T-helper 17 cell (primary cell): ENCODE data around the gene SEC24D. TPM values are rescaled to one million over a fixed set of nuclear protein-coding genes. Genes with fewer than 3 reads are reported as not detected.

Experiments
- ATAC-seq: fragments of 150-1000 bp; cut with Tn5 transposase; 2 replicates; pipeline ENCODE4 v1.10.0; 2021; ENCODE audit warnings: mild to moderate bottlenecking, moderate library complexity
- DNase-seq, 3 donors: peaks; one replicate each; pipeline versions ENCODE4 v3.0.0 to v3.0.0-alpha.2; 2020 to 2021
- H3K9me3 ChIP-seq: one replicate; pipeline ENCODE4 v1.7.0; 2013; ENCODE audit warnings: low read length, mild to moderate bottlenecking; ENCODE audit not compliant: control insufficient read depth, poor library complexity, severe bottlenecking
- H3K27ac Mint-ChIP-seq: one replicate; pipeline ENCODE4 v1.8.0; 2022; ENCODE audit warnings: mild to moderate bottlenecking, moderate library complexity, mixed read lengths
- H3K27me3 Mint-ChIP-seq: one replicate; pipeline ENCODE4 v1.8.0; 2022; ENCODE audit warnings: mixed read lengths
- H3K36me3 Mint-ChIP-seq: one replicate; pipeline ENCODE4 v1.8.0; 2022; ENCODE audit warnings: low read depth, mixed read lengths
- H3K4me1 Mint-ChIP-seq: one replicate; pipeline ENCODE4 v1.8.0; 2022; ENCODE audit warnings: mild to moderate bottlenecking, mixed read lengths
- H3K4me3 Mint-ChIP-seq: one replicate; pipeline ENCODE4 v1.8.0; 2022; ENCODE audit warnings: mild to moderate bottlenecking, moderate library complexity, mixed read lengths
- total RNA-seq, 4 donors: library from RNA in 2 of 4; stranded (reverse) in 2 of 4; gene quantifications; one replicate each; pipeline ENCODE4 v1.2.3 and lab custom pipeline; 2022 to 2026

Gene SEC24D
- total RNA-seq, 2 donors from 2014 or later, result 30.9 to 31.2 TPM

DNA sequence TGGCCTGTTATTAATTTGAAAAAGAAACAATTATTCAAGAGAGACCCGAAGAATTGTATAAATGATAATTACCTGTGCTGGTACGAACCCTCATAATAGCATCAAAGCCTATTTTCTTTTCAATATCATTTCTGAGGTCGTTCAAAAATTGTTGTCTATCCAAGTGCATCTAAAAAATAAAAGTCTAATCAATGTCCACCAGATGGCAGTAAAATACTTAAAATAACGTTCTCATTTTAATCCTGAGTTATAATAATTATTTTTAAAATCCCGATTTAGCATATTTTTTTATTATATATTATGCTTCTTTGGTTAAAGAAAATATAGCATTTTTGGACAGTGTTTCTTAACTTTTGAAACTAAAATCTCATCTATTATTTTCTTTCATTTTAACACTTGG, 95.1 kb downstream of the SEC24D start:
- H3K9me3 ChIP-seq, result no peaks in the 10 kb centered on the region
- ATAC-seq (no peak), DNase-seq (no peak)
- no peaks in the 10 kb centered on the region for H3K27me3 Mint-ChIP-seq
- no peaks in the 10 kb centered on the region for H3K36me3 Mint-ChIP-seq
- H3K4me3 Mint-ChIP-seq, result no peak overlapping the region
- no peak overlapping the region for H3K27ac Mint-ChIP-seq
- H3K4me1 Mint-ChIP-seq, result peaks cover 3% of the 10 kb centered on the region

- H3K36me3 Mint-ChIP-seq, result peaks cover 3% of the 10 kb centered on the region
- no peaks in the 10 kb centered on the region for H3K27me3 Mint-ChIP-seq
- H3K9me3 ChIP-seq, result no peaks in the 10 kb centered on the region
- peaks cover 2% of the 10 kb centered on the region for H3K4me1 Mint-ChIP-seq
- DNase-seq, result no peak
- ATAC-seq, result no peak
- no peak overlapping the region for H3K4me3 Mint-ChIP-seq
- no peak overlapping the region for H3K27ac Mint-ChIP-seq
Measured at GRCh38 chr4:118739022-118739713, 96.8 kb downstream of the SEC24D start.

DNA sequence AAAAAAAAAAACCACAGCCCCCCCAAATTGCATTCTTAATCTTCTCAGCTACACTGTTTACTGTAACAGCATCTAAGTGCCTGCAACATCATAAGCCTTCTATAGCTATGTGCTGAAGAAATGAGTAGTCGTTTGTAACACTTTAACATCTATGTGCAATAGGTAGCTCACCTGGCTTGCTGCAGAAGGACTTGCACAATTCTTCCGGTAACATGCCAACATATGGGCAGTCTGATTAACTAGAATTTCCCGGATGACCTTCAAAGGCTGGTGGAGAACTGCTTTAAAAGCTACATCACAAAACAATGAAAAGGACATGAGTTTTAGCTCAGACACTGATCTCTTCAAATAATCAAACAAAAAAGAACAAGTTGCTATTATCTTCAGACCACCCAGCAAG, 97.8 kb downstream of the SEC24D start:
- ATAC-seq (no peak), DNase-seq (no peak)
- H3K27me3 Mint-ChIP-seq, result no peaks in the 10 kb centered on the region
- peaks cover 3% of the 10 kb centered on the region for H3K36me3 Mint-ChIP-seq
- no peak overlapping the region for H3K4me3 Mint-ChIP-seq
- peaks cover 5% of the 10 kb centered on the region for H3K4me1 Mint-ChIP-seq
- H3K9me3 ChIP-seq, result no peaks in the 10 kb centered on the region
- peak overlapping the region; percentile 21 for H3K27ac Mint-ChIP-seq

DNA sequence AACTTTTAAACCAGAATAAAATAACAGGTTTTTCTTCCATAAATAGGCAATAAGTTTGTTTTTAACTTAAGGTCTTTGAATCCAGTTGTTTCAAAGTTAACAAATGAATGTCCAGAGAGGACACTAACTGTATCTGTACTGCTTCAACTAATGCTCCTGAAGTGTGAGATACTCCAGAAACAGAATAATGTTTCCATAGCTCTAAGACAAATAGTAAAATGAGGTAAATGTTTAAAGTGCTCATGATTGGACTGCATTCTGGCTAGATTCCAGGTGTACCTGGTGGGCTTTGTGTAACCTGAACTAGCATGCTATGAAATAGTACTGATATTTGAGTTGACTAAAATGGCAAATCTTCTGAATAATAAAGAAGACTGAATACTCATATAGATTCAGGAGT, 99.0 kb downstream of the SEC24D start:
- ATAC-seq (no peak), DNase-seq (no peak)
- Mint-ChIP-seq H3K4me3 (no peak overlapping the region), H3K36me3 (peaks cover 3% of the 10 kb centered on the region), H3K27ac (peak overlapping the region; percentile 21), H3K4me1 (peaks cover 5% of the 10 kb centered on the region), H3K27me3 (no peaks in the 10 kb centered on the region)
- no peaks in the 10 kb centered on the region for H3K9me3 ChIP-seq

DNA sequence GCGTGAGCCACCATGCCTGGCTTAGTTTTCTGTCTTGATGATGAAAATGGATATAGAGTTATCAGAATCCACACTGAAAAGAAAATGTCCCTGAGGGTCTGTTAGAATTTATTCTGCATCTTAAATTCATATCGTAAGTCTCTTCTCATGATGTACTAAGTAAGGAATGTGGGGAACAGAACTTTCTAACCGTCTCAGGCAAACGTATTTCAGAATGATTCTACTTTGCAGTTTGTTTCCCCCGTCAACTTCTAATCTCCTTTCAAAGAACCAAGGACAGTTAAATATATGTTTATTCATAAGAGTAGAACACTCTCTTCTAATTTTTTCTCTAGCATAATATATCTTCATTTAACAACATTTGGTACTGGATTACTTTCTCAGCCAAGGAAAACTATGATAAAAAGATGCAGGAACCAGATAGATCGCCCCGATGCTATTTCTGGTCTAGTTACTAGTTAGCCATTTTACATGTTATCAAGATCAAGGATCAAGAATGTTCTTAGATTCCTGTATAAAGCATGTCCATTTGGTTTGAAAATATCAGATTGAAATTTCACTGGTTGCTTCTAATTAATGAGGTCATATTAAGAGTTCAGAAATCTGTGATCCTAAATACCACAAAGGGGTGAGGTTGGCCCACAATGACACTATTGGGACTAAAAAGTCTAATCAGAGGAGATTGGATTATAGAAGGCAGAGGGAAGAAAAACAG, 101.3 kb downstream of the SEC24D start:
- Mint-ChIP-seq H3K27ac (peak overlapping the region; percentile 72), H3K4me3 (no peak overlapping the region), H3K36me3 (peaks cover 3% of the 10 kb centered on the region), H3K27me3 (no peaks in the 10 kb centered on the region), H3K4me1 (peaks cover 8% of the 10 kb centered on the region)
- ATAC-seq (no peak), DNase-seq (no peak)
- no peaks in the 10 kb centered on the region for H3K9me3 ChIP-seq

GRCh38 chr4:118732591-118733330, 103.2 kb downstream of the SEC24D start:
- Mint-ChIP-seq H3K4me3 (no peak overlapping the region), H3K27ac (peak overlapping the region; percentile 68), H3K4me1 (peaks cover 12% of the 10 kb centered on the region), H3K27me3 (no peaks in the 10 kb centered on the region), H3K36me3 (peaks cover 3% of the 10 kb centered on the region)
- ATAC-seq (no peak), DNase-seq (no peak)
- no peaks in the 10 kb centered on the region for H3K9me3 ChIP-seq

- H3K36me3 Mint-ChIP-seq, result peaks cover 11% of the 10 kb centered on the region
- H3K9me3 ChIP-seq, result no peaks in the 10 kb centered on the region
- no peak overlapping the region for H3K4me3 Mint-ChIP-seq
- no peak for DNase-seq
- ATAC-seq, result no peak
- peaks cover 12% of the 10 kb centered on the region for H3K4me1 Mint-ChIP-seq
- no peaks in the 10 kb centered on the region for H3K27me3 Mint-ChIP-seq
- H3K27ac Mint-ChIP-seq, result peak overlapping the region; percentile 59
Measured at GRCh38 chr4:118730683-118731082, 105.2 kb downstream of the SEC24D start.

DNA sequence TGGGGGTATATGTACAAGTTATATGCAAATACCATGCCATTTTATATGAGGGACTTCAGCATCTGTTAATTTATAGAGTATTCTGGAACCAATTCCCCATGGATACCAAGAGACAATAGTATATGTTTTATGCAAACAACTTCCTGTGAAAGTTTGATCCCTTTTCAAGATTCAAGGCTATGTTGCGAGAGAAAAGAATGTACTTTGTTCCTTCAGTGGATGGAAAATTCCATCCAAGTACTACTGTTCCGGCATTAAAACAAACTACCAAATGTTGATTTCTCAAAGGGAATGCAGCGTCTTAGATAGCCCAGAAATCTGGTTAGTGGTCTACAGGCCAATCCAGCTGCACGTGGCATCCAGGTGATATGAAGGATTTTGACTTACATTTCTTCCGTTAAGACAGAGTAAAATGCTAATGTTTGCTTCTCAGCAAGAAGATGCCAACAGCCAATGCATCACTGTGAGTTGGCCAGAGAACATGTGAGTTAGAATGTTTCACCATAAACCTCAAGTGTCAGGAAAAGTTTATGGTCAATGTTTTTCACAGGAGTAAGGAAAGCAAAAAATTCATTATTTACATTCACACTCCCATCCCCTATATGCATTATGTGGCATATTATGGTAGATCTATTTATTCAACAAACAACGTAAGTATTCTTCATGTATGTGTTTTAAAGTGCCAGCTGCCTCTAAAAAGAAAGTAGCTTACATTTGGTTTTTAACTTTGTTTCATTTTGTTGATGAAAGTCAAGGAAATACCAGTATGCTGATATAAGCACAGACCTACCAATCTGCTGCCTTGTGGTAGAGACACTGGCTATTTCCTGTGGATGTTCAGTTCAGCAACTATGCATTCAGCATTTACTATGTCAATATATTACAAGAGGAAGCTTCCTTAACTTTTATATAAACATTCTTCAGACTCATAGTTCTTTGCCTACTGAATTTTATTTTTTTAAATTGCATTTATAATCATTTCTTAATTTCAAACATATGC, 106.3 kb downstream of the SEC24D start:
- H3K4me1 Mint-ChIP-seq, result peaks cover 12% of the 10 kb centered on the region
- peak; percentile 79 for ATAC-seq
- H3K27ac Mint-ChIP-seq, result peak overlapping the region; percentile 59
- peak overlapping the region; percentile 57 for H3K4me3 Mint-ChIP-seq
- no peaks in the 10 kb centered on the region for H3K27me3 Mint-ChIP-seq
- peaks cover 11% of the 10 kb centered on the region for H3K36me3 Mint-ChIP-seq
- no peak for DNase-seq
- no peaks in the 10 kb centered on the region for H3K9me3 ChIP-seq

GRCh38 chr4:118727360-118727759, 108.6 kb downstream of the SEC24D start:
- no peak for DNase-seq
- no peak overlapping the region for H3K4me3 Mint-ChIP-seq
- H3K4me1 Mint-ChIP-seq, result peaks cover 13% of the 10 kb centered on the region
- H3K27me3 Mint-ChIP-seq, result no peaks in the 10 kb centered on the region
- H3K9me3 ChIP-seq, result no peaks in the 10 kb centered on the region
- no peak overlapping the region for H3K27ac Mint-ChIP-seq
- ATAC-seq, result no peak
- peaks cover 14% of the 10 kb centered on the region for H3K36me3 Mint-ChIP-seq

- H3K9me3 ChIP-seq, result no peaks in the 10 kb centered on the region
- no peak overlapping the region for H3K4me3 Mint-ChIP-seq
- ATAC-seq, result no peak
- H3K27ac Mint-ChIP-seq, result peak overlapping the region; percentile 19
- no peak for DNase-seq
- H3K36me3 Mint-ChIP-seq, result peaks cover 14% of the 10 kb centered on the region
- no peaks in the 10 kb centered on the region for H3K27me3 Mint-ChIP-seq
- peaks cover 4% of the 10 kb centered on the region for H3K4me1 Mint-ChIP-seq
Measured at GRCh38 chr4:118723369-118723768, 112.6 kb downstream of the SEC24D start.

DNA sequence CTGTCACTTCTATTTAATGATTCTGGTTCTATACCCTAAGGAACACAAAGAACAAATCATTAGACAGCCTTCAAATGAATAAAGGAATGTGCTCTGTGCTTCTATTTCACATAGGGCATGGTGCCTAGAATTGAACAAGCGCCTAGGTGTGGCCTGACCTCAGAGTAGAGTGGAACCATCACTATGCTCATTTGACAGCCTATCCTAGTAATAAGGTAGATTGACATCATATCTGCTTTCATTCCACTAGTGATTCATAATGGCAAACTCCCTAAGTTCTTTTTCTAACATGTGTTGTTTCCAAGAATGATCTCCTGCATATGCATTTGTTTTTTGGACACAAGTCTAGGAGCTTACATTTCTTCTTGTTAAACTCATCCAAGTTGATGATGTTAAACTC, 114.2 kb downstream of the SEC24D start:
- Mint-ChIP-seq H3K27me3 (no peaks in the 10 kb centered on the region), H3K4me1 (peaks cover 4% of the 10 kb centered on the region), H3K36me3 (peaks cover 14% of the 10 kb centered on the region), H3K27ac (no peak overlapping the region), H3K4me3 (no peak overlapping the region)
- DNase-seq (no peak), ATAC-seq (no peak)
- no peaks in the 10 kb centered on the region for H3K9me3 ChIP-seq

GRCh38 chr4:118718511-118719170, 117.3 kb downstream of the SEC24D start:
- H3K4me3 Mint-ChIP-seq, result no peak overlapping the region
- DNase-seq (no peak), ATAC-seq (no peak)
- H3K27ac Mint-ChIP-seq, result no peak overlapping the region
- no peaks in the 10 kb centered on the region for H3K27me3 Mint-ChIP-seq
- H3K4me1 Mint-ChIP-seq, result no peaks in the 10 kb centered on the region
- H3K36me3 Mint-ChIP-seq, result no peaks in the 10 kb centered on the region
- no peaks in the 10 kb centered on the region for H3K9me3 ChIP-seq
